Uterus (tissue), 2 donors: ENCODE measurements around the gene PROC.

Experiments
- POLR2A ChIP-seq, 2 donors: fragments of 450-650 bp; IDR thresholded peaks; one replicate each; pipeline ENCODE4 v1.6.1; 2016; ENCODE audit warnings: antibody characterized with exemption in 2 of 2, mild to moderate bottlenecking in 1 of 2, moderate library complexity in 1 of 2
- TF ChIP-seq, protein P1 (sequence below), 4 experiments: fragments of 200-600 bp in 2 of 4; fragments of 450-650 bp in 2 of 4; sonication (generic) in 2 of 4; IDR thresholded peaks; one replicate each; pipeline ENCODE4 v1.5.1; 2016 to 2019; ENCODE audit warnings: antibody characterized with exemption in 4 of 4, mild to moderate bottlenecking in 2 of 4, moderate library complexity in 1 of 4

DNA sequence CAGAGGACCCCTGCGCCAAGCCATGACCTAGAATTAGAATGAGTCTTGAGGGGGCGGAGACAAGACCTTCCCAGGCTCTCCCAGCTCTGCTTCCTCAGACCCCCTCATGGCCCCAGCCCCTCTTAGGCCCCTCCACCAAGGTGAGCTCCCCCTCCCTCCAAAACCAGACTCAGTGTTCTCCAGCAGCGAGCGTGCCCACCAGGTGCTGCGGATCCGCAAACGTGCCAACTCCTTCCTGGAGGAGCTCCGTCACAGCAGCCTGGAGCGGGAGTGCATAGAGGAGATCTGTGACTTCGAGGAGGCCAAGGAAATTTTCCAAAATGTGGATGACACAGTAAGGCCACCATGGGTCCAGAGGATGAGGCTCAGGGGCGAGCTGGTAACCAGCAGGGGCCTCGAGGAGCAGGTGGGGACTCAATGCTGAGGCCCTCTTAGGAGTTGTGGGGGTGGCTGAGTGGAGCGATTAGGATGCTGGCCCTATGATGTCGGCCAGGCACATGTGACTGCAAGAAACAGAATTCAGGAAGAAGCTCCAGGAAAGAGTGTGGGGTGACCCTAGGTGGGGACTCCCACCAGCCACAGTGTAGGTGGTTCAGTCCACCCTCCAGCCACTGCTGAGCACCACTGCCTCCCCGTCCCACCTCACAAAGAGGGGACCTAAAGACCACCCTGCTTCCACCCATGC lies 3.0 kb downstream of the PROC start:
- no peak for TF ChIP-seq POLR2A (IDR thresholded peaks at IDR 0.05)
- TF ChIP-seq, protein P1, sequence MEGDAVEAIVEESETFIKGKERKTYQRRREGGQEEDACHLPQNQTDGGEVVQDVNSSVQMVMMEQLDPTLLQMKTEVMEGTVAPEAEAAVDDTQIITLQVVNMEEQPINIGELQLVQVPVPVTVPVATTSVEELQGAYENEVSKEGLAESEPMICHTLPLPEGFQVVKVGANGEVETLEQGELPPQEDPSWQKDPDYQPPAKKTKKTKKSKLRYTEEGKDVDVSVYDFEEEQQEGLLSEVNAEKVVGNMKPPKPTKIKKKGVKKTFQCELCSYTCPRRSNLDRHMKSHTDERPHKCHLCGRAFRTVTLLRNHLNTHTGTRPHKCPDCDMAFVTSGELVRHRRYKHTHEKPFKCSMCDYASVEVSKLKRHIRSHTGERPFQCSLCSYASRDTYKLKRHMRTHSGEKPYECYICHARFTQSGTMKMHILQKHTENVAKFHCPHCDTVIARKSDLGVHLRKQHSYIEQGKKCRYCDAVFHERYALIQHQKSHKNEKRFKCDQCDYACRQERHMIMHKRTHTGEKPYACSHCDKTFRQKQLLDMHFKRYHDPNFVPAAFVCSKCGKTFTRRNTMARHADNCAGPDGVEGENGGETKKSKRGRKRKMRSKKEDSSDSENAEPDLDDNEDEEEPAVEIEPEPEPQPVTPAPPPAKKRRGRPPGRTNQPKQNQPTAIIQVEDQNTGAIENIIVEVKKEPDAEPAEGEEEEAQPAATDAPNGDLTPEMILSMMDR (IDR thresholded peaks at IDR 0.05): no peak
